ENCODE data around the gene AMBP.

Gene AMBP

DNA sequence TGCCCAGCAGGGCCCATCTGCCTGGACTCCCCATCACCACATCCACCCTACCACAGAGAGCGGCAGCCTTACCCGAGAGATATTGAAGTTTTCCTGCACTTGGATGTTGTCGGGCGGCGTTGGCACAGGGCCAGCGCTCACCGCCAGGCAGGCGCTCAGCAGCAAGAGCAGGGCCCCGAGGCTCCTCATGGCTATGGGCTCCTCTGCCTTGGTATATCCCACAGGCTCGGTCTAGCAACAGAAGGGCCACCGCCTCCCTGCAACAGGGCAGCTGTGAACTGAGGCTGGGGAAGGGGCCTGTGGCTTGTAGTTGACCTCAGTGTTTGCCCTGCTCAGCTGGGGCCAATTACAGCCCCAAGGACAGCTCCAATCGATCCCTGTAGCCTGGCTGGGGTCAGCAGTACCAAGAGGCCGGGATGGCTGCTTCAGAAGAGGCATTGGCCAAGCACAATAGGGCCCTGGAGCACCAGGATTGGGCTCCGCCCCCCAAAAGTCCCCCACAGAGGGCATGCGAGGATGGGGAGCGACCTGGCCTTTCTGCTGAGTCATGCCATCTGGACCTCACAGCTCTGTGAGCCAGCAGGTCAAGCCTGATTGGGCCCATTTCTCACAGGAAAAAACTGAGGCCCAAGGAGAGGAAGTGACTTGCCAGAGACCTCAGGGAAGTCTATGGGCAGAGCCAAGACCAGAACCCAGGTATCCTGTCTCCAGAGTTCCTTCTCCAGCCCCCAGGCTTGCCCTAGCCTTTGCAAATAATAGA is at the start of gene AMBP:
Gene AMBP (minus strand): TSS at position 280 of the 760 bp plus-strand sequence. CDS start 91 bp downstream, at position 189.
- FAIRE-seq (no peak), DNase-seq (ENCODE audit: insufficient read length, low spot score) (no peak)
- TF ChIP-seq POLR2A (IDR thresholded peaks at IDR 0.05; ENCODE audit: low read depth, low read length), result no peak

DNA sequence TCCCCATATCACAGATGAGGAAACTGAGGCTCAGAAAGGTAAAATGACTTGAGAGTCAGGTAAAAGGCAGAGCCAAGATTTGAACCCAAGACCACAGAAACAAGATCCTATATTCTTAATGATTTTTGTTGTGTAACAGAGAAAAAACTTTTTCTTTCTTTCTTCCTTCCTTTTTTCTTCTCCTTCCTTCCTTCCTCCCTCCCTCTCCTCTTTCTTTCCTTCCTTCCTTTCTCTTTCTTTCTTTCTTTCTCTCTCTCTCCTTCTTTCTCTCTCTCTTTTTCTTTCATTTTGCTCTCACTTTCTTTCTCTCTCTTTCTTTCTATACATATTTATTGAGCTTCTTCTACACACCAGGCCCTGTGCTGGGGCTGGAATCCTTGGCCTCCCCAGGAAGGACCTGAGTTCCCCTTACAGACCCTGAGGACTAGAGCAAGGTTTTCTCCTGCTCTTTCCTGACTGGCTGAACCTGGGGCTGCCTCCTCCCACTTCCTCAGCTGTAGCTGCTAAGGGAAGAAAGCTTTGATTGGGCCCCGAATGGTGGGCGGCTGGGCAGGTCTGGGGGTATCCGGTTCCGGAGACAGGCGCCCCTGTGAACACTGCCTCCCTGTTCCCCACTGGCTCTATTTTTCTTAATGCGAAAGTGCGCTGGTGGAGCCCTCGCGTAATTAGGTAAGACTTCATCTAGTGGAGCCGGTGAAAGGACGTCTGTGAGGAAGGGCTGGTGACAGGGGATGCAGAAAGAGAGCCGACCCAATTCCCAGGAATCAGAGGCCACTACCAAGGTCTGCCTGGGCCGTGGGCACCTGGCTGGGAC is 48.4 kb upstream of the AMBP start:
- DNase-seq (ENCODE audit: insufficient read length, low spot score) (no peak), FAIRE-seq (no peak)
- TF ChIP-seq POLR2A (IDR thresholded peaks at IDR 0.05; ENCODE audit: low read depth, low read length), result no peak

DNA sequence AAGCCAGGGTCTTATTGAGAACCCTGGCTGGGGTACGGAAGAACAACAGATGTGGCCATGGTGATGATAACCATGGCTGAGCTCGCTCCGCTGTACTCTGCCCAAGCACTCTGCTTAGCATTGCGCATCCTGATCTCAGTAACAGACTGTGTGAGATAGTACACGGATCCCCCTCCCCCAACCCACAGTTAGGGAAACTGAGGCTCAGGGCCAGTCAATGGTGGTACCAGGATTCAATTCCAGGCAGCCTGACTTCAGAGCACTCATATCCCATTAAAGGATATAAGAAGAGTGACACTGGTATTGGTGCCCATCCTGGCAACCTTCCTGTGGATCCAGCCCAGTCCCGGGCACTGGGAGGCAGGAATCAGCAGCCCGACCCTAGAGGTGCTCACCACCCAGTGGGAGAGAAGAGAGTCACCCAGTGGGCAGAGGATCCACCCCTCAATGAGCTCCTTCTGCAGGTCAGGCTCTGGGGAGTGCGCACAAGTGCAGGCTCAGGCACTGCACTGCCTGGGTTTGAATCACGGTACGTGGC is 47.4 kb upstream of the AMBP start:
- no peak for TF ChIP-seq POLR2A (IDR thresholded peaks at IDR 0.05; ENCODE audit: low read depth, low read length)
- DNase-seq (ENCODE audit: insufficient read length, low spot score), result no peak
- FAIRE-seq, result no peak

DNA sequence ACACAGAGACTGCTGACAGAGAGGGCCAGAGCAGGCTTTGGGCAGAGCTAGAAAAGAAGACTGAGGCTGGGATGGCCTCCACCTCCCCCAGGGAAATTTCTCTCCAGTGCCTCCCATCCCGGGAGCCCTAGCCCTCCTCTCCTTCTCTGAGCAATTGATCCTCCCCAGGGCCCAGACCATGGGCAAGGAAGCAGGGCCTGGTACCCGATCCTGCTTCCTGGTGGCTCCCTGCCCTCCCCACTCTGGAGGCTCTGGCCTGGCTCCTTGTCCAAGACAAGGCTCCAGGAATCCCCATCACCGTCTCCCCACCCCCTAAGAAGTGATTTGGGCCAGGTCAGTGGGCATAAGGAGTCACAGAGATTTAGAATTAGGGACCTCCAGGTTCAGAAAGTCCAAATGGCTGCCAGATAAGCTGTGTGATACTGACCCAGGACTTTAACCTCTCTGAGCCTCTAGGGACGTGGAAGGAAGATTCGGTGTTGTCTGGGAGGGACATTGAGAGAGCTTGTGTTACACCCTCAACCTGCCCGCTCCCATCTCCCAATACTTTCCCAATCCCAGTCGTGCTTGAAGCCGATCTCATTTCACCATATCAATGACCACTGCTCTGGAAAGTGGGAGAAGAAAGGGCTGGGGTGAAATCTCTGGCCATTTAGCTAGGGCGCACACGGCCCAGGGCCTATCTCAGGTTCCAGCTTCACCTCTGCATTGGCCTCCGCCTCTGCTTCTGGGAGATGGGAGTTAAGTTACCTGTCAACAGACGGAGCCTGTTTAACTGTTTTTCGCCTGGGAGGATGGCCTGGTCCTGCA is 46.8 kb upstream of the AMBP start:
- no peak for DNase-seq (ENCODE audit: insufficient read length, low spot score)
- no peak for FAIRE-seq
- TF ChIP-seq POLR2A (IDR thresholded peaks at IDR 0.05; ENCODE audit: low read depth, low read length), result no peak

DNA sequence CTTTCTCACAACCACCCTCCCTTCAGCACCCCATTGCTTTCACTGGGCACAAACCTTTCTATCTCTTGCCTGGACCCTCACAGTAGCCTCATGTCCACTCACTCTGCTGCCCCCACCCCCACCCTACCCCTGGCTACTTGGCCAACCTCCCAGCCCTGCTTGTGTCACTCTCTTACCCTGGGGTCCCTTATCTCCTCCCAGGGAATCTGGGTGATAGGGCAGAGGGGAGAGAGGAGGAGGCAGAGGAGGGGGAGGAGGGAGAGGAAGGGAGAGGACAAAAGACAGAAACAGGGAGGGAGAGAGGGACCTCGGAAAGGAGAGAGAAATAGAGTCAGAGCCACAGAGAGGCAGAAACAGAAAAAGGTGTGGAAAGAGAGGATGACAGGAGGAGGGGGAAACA is 46.0 kb upstream of the AMBP start:
- DNase-seq (ENCODE audit: insufficient read length, low spot score) (no peak), FAIRE-seq (no peak)
- TF ChIP-seq POLR2A (IDR thresholded peaks at IDR 0.05; ENCODE audit: low read depth, low read length), result no peak

DNA sequence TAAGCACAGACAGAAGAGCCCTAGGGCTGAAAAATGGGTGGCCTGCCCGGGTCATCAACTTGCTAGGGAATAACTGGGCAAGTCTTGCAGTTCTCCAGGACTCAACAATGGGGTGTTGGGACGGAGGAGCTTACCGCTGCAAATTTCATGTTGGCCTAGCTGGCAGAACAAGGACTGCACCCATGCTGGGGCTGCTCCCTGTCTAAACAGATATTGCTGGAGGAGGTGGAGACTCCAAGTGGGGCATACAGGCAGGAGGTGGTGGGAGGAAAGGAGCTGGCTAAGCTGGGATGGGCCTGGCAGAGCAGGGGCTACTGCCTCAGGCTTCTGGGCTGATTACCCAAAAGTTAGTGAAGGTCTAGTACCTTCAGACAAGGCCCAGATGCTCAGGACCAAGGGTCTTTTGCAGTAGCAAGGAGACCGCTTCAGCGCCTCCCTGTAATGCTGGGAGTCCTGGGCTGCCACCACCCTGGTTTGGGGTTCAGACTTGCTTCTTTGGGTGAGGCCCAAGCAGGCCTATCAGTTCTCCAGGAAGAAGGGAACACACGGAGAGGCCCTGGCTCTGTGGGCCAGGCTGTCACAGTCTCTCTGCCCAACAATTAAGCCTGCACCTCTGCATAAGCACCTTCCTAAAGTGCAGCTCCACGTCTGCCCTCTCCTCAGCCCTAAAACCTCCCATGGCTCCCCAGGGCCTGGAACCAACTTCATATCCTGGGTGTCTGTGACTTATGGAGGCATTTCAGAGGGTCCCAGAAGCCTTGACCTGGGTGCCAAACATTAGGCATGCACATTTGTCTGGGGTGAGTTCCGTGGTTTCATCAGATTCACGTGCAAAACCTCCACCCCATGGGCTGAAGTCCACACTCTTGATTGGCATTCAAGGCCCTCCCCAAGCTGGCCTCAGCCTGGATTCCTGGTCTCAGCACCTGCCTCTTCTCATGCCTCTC is 45.2 kb upstream of the AMBP start:
- FAIRE-seq, result no peak
- DNase-seq (ENCODE audit: insufficient read length, low spot score), result no peak
- TF ChIP-seq POLR2A (IDR thresholded peaks at IDR 0.05; ENCODE audit: low read depth, low read length), result no peak

DNA sequence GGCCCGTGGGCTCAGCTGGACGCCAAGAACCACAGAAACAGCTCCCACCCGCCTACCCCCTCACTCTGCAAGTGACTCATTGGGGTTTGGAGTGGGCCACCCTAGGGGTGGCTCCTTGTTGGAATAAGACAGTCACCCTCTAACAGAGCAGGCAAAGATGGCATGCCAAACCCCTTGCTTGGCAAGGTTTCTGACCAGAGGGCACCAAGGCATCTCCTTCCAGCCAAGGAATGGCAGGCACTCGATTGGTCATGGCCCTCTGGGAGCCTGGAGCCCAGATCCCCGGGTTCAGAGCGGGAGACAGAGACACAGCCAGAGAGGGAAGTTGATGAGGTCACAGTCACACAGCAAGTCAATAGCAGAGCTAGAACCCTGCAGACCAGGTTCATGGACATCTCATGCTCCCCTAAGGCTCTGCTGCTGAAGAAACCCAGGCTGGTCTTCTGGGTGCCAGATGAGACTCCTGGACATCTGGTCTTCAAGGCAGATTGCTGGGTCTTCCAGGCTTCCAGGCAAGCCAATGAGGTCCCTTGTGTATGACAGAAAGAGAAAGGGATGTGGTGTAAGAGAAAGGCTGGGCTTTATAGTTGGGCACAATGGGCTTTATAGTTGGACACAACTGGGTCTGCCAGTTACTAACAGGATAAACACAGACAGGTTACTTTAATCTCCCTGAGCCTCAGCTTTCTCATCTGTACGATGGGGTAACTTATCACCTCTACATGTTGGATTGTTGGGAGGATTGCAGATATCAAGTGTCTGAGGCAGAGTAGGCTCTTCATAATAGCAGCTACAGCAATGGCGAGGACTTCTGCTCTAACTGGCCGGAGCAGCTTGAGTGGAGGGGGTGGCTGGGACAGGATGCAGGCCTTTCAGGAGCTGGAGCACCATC is 44.3 kb upstream of the AMBP start:
- no peak for TF ChIP-seq POLR2A (IDR thresholded peaks at IDR 0.05; ENCODE audit: low read depth, low read length)
- DNase-seq (ENCODE audit: insufficient read length, low spot score), result no peak
- FAIRE-seq, result no peak

DNA sequence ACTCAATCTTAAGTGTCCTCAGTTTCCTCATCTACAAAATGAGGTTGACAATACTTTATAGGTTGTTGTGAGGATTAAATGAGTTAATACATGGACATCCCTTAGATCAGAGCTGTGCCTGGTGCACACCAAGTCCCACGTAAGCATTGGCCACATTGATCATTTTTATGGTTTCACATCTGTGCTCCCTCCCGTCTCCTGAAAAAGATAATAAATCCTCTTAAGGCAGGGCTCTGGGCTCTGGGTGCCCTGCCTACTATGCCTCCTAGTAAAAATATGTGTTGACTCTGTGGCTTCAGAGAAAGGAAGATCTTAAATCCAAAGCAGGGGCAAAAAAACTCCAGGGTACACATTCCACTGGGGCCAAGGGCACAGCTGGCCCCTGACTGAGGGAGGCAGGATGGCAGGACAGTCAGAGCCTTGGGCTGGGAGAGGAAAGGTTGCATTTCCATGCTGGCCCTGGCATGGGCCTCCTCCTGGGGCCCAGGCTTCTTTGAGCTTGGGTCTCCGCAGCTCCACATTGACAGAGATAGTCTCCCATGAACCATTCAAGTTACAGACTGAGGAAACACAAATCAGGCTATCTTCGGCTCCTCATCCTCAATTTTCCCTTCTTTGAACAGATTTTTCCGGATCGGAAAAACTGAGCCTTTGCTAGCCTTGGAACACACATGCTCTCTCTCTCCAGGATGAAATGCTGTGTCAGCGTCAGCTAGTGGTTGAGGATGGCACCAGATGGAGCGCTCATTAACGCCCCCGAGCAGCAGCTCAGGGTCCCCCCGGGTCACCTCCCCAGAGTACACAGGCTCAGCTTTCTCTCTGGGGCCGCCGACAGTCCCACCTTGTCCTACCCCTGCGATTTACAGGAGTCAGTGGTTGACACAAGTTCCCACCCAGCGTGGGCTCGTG is 43.4 kb upstream of the AMBP start:
- DNase-seq (ENCODE audit: insufficient read length, low spot score) (no peak), FAIRE-seq (no peak)
- no peak for TF ChIP-seq POLR2A (IDR thresholded peaks at IDR 0.05; ENCODE audit: low read depth, low read length)

DNA sequence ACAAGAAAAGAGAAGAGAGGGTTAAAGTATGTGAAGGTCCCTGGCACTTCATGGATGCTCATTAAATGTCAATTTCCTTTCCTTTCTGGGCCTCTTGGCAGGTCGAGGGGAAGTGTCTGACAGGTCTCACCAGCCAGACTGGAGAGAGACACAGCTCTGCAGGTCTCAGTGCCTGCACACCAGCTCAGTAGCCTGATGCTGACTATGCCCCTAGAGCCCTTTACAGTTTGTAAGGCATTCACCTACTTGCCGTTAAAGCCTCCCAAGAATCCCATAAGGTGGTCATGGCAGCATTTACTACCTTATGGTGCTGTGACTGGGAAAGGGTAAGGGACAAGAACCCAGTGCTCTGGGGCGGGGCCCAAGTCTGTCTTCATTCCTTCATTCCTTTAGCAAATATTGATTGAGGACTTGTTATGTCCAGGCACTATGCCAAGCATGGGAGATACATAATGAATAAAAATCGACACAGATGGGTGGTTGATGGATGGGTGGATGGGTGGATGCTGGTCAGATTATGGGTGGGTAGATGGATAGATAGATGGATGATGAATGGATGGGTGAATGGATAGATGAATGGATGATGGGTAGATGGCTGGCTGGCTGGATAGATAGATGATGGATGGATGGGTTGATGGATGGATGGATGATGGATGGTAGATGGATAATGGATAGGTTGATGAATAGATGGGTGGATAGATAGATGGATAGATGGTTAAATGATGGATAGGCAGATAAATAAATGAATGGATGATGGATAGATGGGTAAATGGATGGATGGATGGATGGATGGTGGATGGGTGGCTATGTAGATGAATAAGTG is 42.3 kb upstream of the AMBP start:
- no peak for TF ChIP-seq POLR2A (IDR thresholded peaks at IDR 0.05; ENCODE audit: low read depth, low read length)
- FAIRE-seq, result no peak
- no peak for DNase-seq (ENCODE audit: insufficient read length, low spot score)
